Right lobe of liver (tissue), 6 donors: Measurements from ENCODE around the gene ATP11B. TPM values are rescaled to one million over a fixed set of nuclear protein-coding genes. Genes with fewer than 3 reads are reported as not detected.
A peak's percentile ranks its signal among the peaks of the same experiment; 100 is the strongest.

ENCODE experiments used
- ATAC-seq, 4 donors: fragments of 200-7000 bp; cut with Tn5 transposase; one replicate each; pipeline ENCODE4 v1.9.1; 2020; ENCODE audit warnings: mild to moderate bottlenecking in 4 of 4, moderate library complexity in 4 of 4
- DNase-seq, 3 donors: peaks; one replicate each; pipeline ENCODE4 v3.0.0-alpha.2; 2020
- H3K27ac ChIP-seq, 3 donors: fragments of 200-600 bp; one replicate each; pipeline ENCODE4 v1.8.0; 2022
- H3K27me3 ChIP-seq, 2 donors: fragments of 200-600 bp; one replicate each; pipeline ENCODE4 v1.8.0; 2022
- H3K36me3 ChIP-seq, 4 donors: fragments of 200-600 bp; sonication (generic) in 1 of 4; one replicate each; pipeline versions ENCODE4 v1.5.1 to v1.8.0; 2017 to 2022; ENCODE audit warnings: control low read depth in 1 of 4
- H3K4me1 ChIP-seq, 4 donors: fragments of 200-600 bp; sonication (generic) in 1 of 4; one replicate each; pipeline versions ENCODE4 v1.5.1 to v1.8.0; 2017 to 2022; ENCODE audit warnings: control low read depth in 1 of 4
- H3K4me3 ChIP-seq, 3 donors: fragments of 200-600 bp; one replicate each; pipeline ENCODE4 v1.8.0; 2022
- H3K9me3 ChIP-seq, 4 donors: fragments of 200-600 bp; sonication (generic) in 1 of 4; one replicate each; pipeline versions ENCODE4 v1.5.1 to v1.8.0; 2017 to 2022; ENCODE audit warnings: control low read depth in 1 of 4
- CTCF ChIP-seq, 4 donors: fragments of 200-600 bp in 3 of 4; fragments of 450-650 bp in 1 of 4; IDR thresholded peaks; one replicate each; pipeline versions ENCODE4 v1.5.1 to v1.8.0; 2016 to 2022; ENCODE audit warnings: antibody characterized with exemption in 4 of 4, mild to moderate bottlenecking in 2 of 4
- POLR2A ChIP-seq: fragments of 450-650 bp; IDR thresholded peaks from one replicate; pipeline ENCODE4 v1.6.1; 2017; ENCODE audit warnings: antibody characterized with exemption, mild to moderate bottlenecking
- WGBS: methylation state at CpG from one replicate; pipeline ENCODE4 v1.1.6; 2018; ENCODE audit warnings: low coverage, low lambda C conversion rate; ENCODE audit not compliant: insufficient coverage; ENCODE audit errors: missing lambda C conversion rate; 5-methylcytosine and 5-hydroxymethylcytosine counted together
- intact Hi-C, 2 donors: fragments of 100-400 bp; cut with DNase I; formaldehyde crosslinking; loops; one replicate each; pipeline versions ENCODE4 v1.11.2 to v1.14.1; 2022
- total RNA-seq, 6 experiments: library from RNA; depleted of rRNA in 2 of 6; stranded (reverse); fragments of >200 nt in 2 of 6; fragmentation: NEBNext Ultra II Directional in 3 of 6; extraction: Animal tissue kit (Norgen Biotek cat#: 25700) in 3 of 6; gene quantifications; one replicate each; pipeline versions ENCODE4 v1.1.0 to v1.2.4, GENCODE V29; 2016 to 2023
- donor health status: DM: no; HTN: yes; CAD: no.
- donor health status: DM: no; HTN: no; CAD: no.
- donor health status: DM: no; HTN: no; CAD: no.
- donor health status: DM: no; HTN: yes; CAD: no.
- donor health status: DM: no; HTN: yes; CAD: no.

The ATP11B gene
- total RNA-seq, 6 experiments from 2014 or later = 25.1 to 36.3 (median 27.8) TPM

GRCh38 chr3:182879031-182879611, 85.8 kb downstream of the ATP11B start:
- WGBS = 75% methylated on average over 1 of the region's 1 CpG
- Histone ChIP-seq H3K4me1 (no peaks in the 10 kb centered on the region), H3K27me3 (no peaks in the 10 kb centered on the region)

GRCh38 chr3:182886497-182886896, 93.2 kb downstream of the ATP11B start:
- Histone ChIP-seq H3K27me3 (no peaks in the 10 kb centered on the region), H3K36me3 (no peaks in the 10 kb centered on the region), H3K27ac (peak overlapping the region in 1 of 3 donors; percentile 21), H3K9me3 (no peaks in the 10 kb centered on the region), H3K4me3 (no peak overlapping the region), H3K4me1 (peaks cover 0 to 47% (median 13%) of the 10 kb centered on the region in 4 donors)
- TF ChIP-seq POLR2A (no peak), CTCF (IDR thresholded peaks at IDR 0.05) (no peak)
- intact Hi-C loops = no loop called here
- DNase-seq (no peak), ATAC-seq (no peak)

More at GRCh38 chr3:182879031-182879611, 85.8 kb downstream of the ATP11B start:
- Histone ChIP-seq H3K27ac (no peak overlapping the region), H3K36me3 (peaks cover 0 to 21% (median 6%) of the 10 kb centered on the region in 4 donors), H3K9me3 (no peaks in the 10 kb centered on the region), H3K4me3 (no peak overlapping the region)
- intact Hi-C loops = no loop called here
- DNase-seq = no peak
- ATAC-seq = no peak
- TF ChIP-seq POLR2A = no peak
- no peak for TF ChIP-seq CTCF (IDR thresholded peaks at IDR 0.05)

GRCh38 chr3:182889948-182890629, 96.8 kb downstream of the ATP11B start:
- intact Hi-C loops = no loop called here
- H3K4me3 ChIP-seq = no peak overlapping the region
- no peaks in the 10 kb centered on the region for H3K36me3 ChIP-seq
- peak; percentile 60 for TF ChIP-seq POLR2A
- TF ChIP-seq CTCF (IDR thresholded peaks at IDR 0.05) = peak in 1 of 4 donors; percentile 3
- H3K9me3 ChIP-seq = no peaks in the 10 kb centered on the region
- peak overlapping the region; percentile 15 to 72 (median 58) for H3K27ac ChIP-seq
- peaks cover 0 to 64% (median 15%) of the 10 kb centered on the region in 4 donors for H3K4me1 ChIP-seq
- DNase-seq = peak in 1 of 3 donors; percentile 62
- 17% methylated on average over 3 of the region's 3 CpGs for WGBS
- H3K27me3 ChIP-seq = no peaks in the 10 kb centered on the region
- ATAC-seq = peak; percentile 89 to 98 (median 92)

GRCh38 chr3:182891364-182891763, 98.1 kb downstream of the ATP11B start:
- no peaks in the 10 kb centered on the region for H3K9me3 ChIP-seq
- H3K27me3 ChIP-seq = no peaks in the 10 kb centered on the region
- 100% methylated on average over 1 of the region's 1 CpG for WGBS
- H3K4me3 ChIP-seq = no peak overlapping the region
- intact Hi-C loops = no loop called here
- peaks cover 0 to 61% (median 15%) of the 10 kb centered on the region in 4 donors for H3K4me1 ChIP-seq
- no peak for ATAC-seq
- DNase-seq = no peak
- TF ChIP-seq POLR2A = no peak
- no peak for TF ChIP-seq CTCF (IDR thresholded peaks at IDR 0.05)
- H3K36me3 ChIP-seq = no peaks in the 10 kb centered on the region
- H3K27ac ChIP-seq = peak overlapping the region in 1 of 3 donors; percentile 8
